ENCODE measurements around the gene PRKAG3.

DNA sequence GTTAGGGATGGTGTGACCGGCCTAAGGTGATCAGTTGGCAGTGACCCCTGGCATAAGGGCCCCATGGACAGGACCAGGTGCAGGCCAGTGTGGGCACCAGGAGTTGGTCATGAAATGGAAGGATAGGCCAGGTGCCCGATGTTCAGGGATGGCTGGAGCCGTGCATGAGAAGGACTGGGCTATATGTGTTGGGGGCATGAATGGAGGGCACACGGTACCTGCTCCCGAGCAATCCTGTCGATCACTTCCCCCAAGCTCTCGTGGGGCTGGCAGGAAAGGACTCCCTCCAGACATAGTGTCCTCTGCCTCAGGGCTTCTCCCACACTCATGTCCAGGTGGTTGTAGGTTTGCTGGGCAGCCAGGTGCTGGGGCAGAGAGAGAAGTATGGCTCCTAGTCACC, 7.6 kb downstream of the PRKAG3 start:
- TF ChIP-seq, protein P1, sequence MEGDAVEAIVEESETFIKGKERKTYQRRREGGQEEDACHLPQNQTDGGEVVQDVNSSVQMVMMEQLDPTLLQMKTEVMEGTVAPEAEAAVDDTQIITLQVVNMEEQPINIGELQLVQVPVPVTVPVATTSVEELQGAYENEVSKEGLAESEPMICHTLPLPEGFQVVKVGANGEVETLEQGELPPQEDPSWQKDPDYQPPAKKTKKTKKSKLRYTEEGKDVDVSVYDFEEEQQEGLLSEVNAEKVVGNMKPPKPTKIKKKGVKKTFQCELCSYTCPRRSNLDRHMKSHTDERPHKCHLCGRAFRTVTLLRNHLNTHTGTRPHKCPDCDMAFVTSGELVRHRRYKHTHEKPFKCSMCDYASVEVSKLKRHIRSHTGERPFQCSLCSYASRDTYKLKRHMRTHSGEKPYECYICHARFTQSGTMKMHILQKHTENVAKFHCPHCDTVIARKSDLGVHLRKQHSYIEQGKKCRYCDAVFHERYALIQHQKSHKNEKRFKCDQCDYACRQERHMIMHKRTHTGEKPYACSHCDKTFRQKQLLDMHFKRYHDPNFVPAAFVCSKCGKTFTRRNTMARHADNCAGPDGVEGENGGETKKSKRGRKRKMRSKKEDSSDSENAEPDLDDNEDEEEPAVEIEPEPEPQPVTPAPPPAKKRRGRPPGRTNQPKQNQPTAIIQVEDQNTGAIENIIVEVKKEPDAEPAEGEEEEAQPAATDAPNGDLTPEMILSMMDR (conservative IDR thresholded peaks at IDR 0.05; ENCODE audit: low read length), result no peak
- no peak for TF ChIP-seq EZH2phosphoT487 (IDR thresholded peaks at IDR 0.05; ENCODE audit: borderline replicate concordance, low read depth, low read length)
